ENCODE data around the gene MTERF4.

Gene MTERF4

DNA sequence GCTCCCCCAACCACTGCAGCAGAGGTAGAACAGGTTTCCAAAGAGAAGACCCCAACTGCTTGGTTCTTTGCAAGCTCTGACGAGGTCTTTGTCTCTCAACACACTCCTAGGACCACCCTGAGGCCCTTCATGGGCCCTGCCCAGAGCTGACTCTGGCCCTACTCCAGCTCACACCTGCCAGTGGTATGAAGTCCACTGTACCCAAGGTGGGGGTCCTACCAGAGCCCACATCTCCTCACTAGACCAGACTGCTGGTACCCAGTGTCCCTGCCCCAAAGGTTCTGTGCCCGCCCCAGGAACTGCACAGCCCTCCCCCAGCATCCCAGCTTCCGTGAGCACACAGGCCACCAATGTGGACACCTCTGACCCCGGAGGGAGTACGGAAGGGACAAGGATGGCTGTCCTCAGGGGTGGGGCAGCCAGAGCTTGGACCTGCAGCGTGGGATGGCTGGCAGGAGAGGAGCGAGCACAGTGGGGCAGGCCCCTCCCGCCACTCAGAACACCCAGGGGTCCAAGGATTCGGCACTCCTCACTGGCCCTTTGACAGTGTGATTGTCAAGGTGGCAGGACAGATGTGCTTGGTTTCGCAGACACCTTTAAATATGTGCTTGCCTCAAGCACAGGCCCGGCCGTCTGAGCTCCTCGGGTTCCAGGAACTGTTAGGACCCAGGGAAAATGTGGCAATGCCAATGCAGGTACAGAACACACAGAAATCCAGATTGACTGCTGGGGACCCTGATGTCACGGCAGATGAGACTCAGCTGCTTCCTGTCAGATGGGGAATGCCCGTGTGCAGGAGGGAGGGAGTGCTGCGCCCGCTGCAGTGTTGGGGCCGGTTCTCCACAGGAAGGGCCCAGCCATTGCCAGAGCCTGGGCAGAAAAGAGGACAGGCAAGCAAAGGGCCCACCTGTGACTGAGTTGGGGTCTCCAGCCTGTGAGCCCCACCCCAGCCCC is 51.2 kb downstream of the MTERF4 start:
- H3K79me2 ChIP-seq (ENCODE audit: insufficient read depth, low read length), result no peaks in the 10 kb centered on the region
- H3K4me2 ChIP-seq (ENCODE audit: low read depth, low read length, poor library complexity, severe bottlenecking), result no peak overlapping the region
- no peaks in the 10 kb centered on the region for H3K36me3 ChIP-seq (ENCODE audit: insufficient read depth, low read length)
- no peak overlapping the region for H2AFZ ChIP-seq (ENCODE audit: low read length)
- no peaks in the 10 kb centered on the region for H3F3A ChIP-seq (ENCODE audit: low read depth)
- H3K4me3 ChIP-seq (ENCODE audit: low read length, poor library complexity, severe bottlenecking), result no peak overlapping the region
- no peaks in the 10 kb centered on the region for H3K27me3 ChIP-seq (ENCODE audit: insufficient read depth, low read length, poor library complexity, severe bottlenecking)
- no peaks in the 10 kb centered on the region for H3K4me1 ChIP-seq (ENCODE audit: insufficient read depth, low read length, poor library complexity, severe bottlenecking)
- H3K9ac ChIP-seq (ENCODE audit: low read depth, low read length, poor library complexity, severe bottlenecking), result no peak overlapping the region
- no peaks in the 10 kb centered on the region for H4K20me1 ChIP-seq (ENCODE audit: insufficient read depth, low read length, poor library complexity, severe bottlenecking)
- no peaks in the 10 kb centered on the region for H3K9me2 ChIP-seq (replicated peaks; ENCODE audit: low read depth, low read length)
- H3K9me3 ChIP-seq (ENCODE audit: insufficient read depth, low read depth, low read length), result peaks cover 4% of the 10 kb centered on the region; the same call in 1 of the 2 replicates
- TF ChIP-seq, protein P1, sequence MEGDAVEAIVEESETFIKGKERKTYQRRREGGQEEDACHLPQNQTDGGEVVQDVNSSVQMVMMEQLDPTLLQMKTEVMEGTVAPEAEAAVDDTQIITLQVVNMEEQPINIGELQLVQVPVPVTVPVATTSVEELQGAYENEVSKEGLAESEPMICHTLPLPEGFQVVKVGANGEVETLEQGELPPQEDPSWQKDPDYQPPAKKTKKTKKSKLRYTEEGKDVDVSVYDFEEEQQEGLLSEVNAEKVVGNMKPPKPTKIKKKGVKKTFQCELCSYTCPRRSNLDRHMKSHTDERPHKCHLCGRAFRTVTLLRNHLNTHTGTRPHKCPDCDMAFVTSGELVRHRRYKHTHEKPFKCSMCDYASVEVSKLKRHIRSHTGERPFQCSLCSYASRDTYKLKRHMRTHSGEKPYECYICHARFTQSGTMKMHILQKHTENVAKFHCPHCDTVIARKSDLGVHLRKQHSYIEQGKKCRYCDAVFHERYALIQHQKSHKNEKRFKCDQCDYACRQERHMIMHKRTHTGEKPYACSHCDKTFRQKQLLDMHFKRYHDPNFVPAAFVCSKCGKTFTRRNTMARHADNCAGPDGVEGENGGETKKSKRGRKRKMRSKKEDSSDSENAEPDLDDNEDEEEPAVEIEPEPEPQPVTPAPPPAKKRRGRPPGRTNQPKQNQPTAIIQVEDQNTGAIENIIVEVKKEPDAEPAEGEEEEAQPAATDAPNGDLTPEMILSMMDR (conservative IDR thresholded peaks at IDR 0.05; ENCODE audit: low read length), result no peak
- no peak for TF ChIP-seq EZH2phosphoT487 (IDR thresholded peaks at IDR 0.05; ENCODE audit: borderline replicate concordance)

DNA sequence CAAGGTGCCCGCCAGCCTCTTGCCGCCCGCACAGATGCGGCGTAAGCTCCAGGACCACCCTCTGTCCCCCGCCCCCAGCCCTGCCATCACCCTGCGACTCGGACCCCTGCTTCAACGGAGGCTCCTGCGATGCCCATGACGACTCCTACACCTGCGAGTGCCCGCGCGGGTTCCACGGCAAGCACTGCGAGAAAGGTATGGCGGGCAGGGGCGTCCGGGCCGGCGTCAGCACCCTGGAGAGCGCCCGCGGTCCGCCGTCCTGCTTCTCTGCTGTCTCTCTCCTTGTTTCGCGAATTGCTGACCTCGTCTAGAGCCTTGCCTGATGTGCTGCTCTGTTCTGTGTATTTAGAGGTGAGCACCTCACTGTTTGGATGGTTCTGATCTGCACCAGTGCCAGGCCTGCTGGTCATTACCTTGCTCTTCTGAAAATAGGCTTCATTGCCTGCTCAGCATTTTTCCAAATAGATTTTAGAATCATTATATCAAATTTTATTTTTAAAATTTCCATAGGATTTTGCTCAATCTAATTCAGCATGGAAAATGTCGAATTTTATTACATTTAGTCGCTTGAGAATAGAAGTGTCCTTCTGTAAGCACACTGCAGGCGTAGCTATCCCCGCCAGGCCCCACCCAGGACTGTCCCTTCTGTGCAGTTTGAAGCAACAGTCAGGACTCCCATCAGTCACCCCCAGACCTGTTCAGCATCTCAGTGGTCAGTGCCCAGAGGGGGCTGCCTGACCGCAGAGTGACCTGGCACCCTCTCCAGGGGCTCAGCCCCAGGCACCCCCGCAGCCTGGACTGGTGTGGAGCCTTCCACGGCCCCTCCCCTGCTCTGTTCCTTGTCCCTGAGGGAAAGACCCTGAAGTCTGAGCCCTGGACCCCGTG is 52.1 kb downstream of the MTERF4 start:
- no peak overlapping the region for H3K4me3 ChIP-seq (ENCODE audit: low read length, poor library complexity, severe bottlenecking)
- no peaks in the 10 kb centered on the region for H3K9me2 ChIP-seq (replicated peaks; ENCODE audit: low read depth, low read length)
- no peaks in the 10 kb centered on the region for H4K20me1 ChIP-seq (ENCODE audit: insufficient read depth, low read length, poor library complexity, severe bottlenecking)
- no peak overlapping the region for H3K9ac ChIP-seq (ENCODE audit: low read depth, low read length, poor library complexity, severe bottlenecking)
- no peaks in the 10 kb centered on the region for H3K79me2 ChIP-seq (ENCODE audit: insufficient read depth, low read length)
- H3K4me2 ChIP-seq (ENCODE audit: low read depth, low read length, poor library complexity, severe bottlenecking), result no peak overlapping the region
- no peaks in the 10 kb centered on the region for H3K4me1 ChIP-seq (ENCODE audit: insufficient read depth, low read length, poor library complexity, severe bottlenecking)
- no peaks in the 10 kb centered on the region for H3F3A ChIP-seq (ENCODE audit: low read depth)
- no peaks in the 10 kb centered on the region for H3K27me3 ChIP-seq (ENCODE audit: insufficient read depth, low read length, poor library complexity, severe bottlenecking)
- no peak overlapping the region for H2AFZ ChIP-seq (ENCODE audit: low read length)
- H3K36me3 ChIP-seq (ENCODE audit: insufficient read depth, low read length), result no peaks in the 10 kb centered on the region
- TF ChIP-seq EZH2phosphoT487 (IDR thresholded peaks at IDR 0.05; ENCODE audit: borderline replicate concordance), result no peak
- TF ChIP-seq, protein P1 (conservative IDR thresholded peaks at IDR 0.05; ENCODE audit: low read length), result no peak
- H3K9me3 ChIP-seq (ENCODE audit: insufficient read depth, low read depth, low read length), result peaks cover 4% of the 10 kb centered on the region; the same call in 1 of the 2 replicates

DNA sequence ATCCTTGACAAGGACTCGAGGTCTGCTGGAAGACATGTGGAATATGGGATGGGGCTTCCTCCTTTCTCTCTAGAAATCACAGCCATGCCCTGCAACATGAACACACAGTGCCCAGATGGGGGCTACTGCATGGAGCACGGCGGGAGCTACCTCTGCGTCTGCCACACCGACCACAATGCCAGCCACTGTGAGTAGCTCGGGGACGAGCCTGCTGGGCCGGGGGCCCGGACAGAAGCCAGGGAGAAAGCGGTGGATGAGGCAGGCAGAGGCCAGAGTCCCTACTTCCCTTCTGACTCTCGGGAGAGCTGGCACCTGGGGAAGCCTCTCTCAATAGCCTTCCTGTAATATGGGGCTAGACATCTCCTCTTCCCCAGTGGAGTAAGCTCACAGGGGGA is 53.1 kb downstream of the MTERF4 start:
- H2AFZ ChIP-seq (ENCODE audit: low read length), result no peak overlapping the region
- TF ChIP-seq, protein P1 (conservative IDR thresholded peaks at IDR 0.05; ENCODE audit: low read length), result no peak
- no peaks in the 10 kb centered on the region for H3F3A ChIP-seq (ENCODE audit: low read depth)
- H3K9me3 ChIP-seq (ENCODE audit: insufficient read depth, low read depth, low read length), result peaks cover 4% of the 10 kb centered on the region; the same call in 1 of the 2 replicates
- H4K20me1 ChIP-seq (ENCODE audit: insufficient read depth, low read length, poor library complexity, severe bottlenecking), result no peaks in the 10 kb centered on the region
- H3K4me3 ChIP-seq (ENCODE audit: low read length, poor library complexity, severe bottlenecking), result no peak overlapping the region
- no peaks in the 10 kb centered on the region for H3K4me1 ChIP-seq (ENCODE audit: insufficient read depth, low read length, poor library complexity, severe bottlenecking)
- H3K27me3 ChIP-seq (ENCODE audit: insufficient read depth, low read length, poor library complexity, severe bottlenecking), result no peaks in the 10 kb centered on the region
- H3K9me2 ChIP-seq (replicated peaks; ENCODE audit: low read depth, low read length), result no peaks in the 10 kb centered on the region
- no peaks in the 10 kb centered on the region for H3K79me2 ChIP-seq (ENCODE audit: insufficient read depth, low read length)
- no peak overlapping the region for H3K9ac ChIP-seq (ENCODE audit: low read depth, low read length, poor library complexity, severe bottlenecking)
- no peaks in the 10 kb centered on the region for H3K36me3 ChIP-seq (ENCODE audit: insufficient read depth, low read length)
- H3K4me2 ChIP-seq (ENCODE audit: low read depth, low read length, poor library complexity, severe bottlenecking), result no peak overlapping the region
